GM06990 (cell line): ENCODE measurements around the gene AP2A2.

ENCODE experiments used
- DNase-seq: peaks from one replicate; pipeline ENCODE4 v3.0.0-alpha.2; 2011; ENCODE audit not compliant: insufficient read length; ENCODE audit errors: extremely low read depth
- H3K27me3 ChIP-seq: replicated peaks from 2 replicates; pipeline ENCODE4 v1.6.0; 2011; ENCODE audit warnings: low read length; ENCODE audit not compliant: control insufficient read depth, insufficient read depth
- H3K36me3 ChIP-seq: 2 replicates; pipeline ENCODE4 v1.5.1; 2011; ENCODE audit warnings: low read length; ENCODE audit not compliant: control insufficient read depth, insufficient read depth
- H3K4me3 ChIP-seq: replicated peaks from 2 replicates; pipeline ENCODE4 v1.5.1; 2011; ENCODE audit warnings: low read depth, mild to moderate bottlenecking, control low read depth, low read length
- CTCF ChIP-seq: IDR thresholded peaks from 2 replicates; pipeline ENCODE4 v1.5.1; 2011; ENCODE audit warnings: low read length, control low read depth, mild to moderate bottlenecking, inconsistent platforms; ENCODE audit not compliant: insufficient read depth, poor library complexity, severe bottlenecking

Gene AP2A2

GRCh38 chr11:1000357-1001278 lies 74.9 kb downstream of the AP2A2 start:
- Histone ChIP-seq H3K4me3 (no peak overlapping the region), H3K27me3 (no peaks in the 10 kb centered on the region), H3K36me3 (peaks cover 16% of the 10 kb centered on the region)
- TF ChIP-seq CTCF = no peak
- DNase-seq = no peak

DNA sequence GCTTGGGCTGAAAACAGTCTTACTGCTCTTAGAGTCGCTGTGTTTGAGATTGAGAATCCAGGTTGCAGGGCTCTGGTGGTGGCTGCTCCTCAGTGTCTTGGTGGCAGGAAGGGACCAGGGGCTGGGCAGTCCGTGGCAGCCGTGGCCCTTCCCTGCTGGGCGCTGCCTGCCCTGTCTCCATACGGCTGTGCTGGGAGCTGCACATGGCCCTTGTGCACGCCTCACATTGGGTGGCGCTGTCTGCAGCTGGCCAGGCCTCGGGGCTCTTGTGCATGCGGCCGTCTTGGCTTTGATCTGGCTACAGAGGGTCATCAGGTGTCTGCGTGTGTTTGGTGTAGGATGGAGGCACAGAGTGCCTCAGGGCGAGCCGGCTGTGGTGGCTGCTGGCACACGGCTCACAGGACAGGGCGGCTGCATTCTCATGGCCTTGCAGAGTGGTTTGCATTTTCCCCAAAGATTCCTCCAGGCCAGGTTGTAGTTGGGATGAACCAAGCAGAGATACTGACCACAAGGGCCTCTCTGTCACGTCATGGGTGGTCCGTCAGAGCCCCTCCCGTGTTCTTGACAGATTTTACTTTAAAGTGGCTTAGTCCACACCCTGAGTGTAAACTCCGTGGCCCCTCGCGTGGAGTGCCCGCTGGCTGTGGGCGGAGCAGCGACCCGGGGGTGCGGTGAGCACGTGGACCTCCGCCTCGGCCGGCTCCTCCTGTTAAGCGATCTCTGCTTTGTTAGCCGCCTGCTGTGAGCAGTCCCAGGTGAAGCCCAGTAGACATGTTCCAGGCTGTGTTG lies 76.1 kb downstream of the AP2A2 start:
- Histone ChIP-seq H3K36me3 (peaks cover 14% of the 10 kb centered on the region), H3K4me3 (no peak overlapping the region), H3K27me3 (no peaks in the 10 kb centered on the region)
- TF ChIP-seq CTCF = no peak
- no peak for DNase-seq

DNA sequence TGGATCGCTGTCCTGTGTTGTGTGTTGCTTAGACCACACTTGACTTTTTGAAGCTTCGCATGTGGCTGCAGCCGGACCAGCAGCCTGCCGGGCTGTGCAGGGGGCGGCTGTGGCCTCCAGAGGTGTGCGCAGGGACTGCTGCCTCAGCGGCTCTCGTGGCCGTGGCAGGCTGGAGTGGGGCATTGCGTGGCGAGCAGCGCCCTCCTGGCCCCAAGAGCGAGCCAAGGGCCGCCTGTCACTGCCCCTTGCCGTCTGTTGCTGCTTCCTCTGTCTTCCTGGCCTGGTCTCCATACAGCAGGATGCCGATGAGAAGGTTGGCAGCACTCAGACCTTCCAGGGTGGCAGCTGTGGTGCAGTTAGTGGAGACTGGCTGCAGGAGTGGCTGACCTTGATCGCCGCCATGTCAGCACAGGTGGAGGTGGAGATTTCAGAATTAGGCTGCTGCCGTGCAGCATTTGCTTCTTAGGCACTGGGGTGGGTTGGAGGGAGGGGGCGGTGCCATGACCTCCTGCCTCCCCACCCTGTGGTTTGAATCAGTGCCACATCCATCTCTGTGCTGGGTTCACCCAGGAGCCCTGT lies 76.8 kb downstream of the AP2A2 start:
- peaks cover 14% of the 10 kb centered on the region for H3K36me3 ChIP-seq
- DNase-seq = no peak

DNA sequence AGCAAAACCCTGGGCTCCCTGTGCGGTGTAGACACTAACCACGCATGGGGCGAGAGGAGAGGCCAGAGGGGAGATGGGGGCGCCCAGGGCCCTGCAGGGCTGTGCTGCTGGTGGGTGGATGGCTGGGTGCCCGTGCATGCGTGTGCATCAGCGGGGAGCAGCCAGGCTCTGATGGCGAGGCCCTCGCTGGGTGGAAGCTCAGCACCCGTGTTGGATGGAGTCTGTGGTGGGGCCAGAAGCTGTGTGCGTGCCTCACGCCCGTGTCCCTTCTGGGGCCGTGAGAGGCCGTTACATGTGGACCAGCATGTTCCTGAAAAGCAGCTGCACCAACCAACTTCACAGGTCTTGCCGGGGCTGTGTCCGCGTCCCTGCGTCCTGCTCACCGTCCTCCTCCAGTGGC lies 77.5 kb downstream of the AP2A2 start:
- peaks cover 13% of the 10 kb centered on the region for H3K36me3 ChIP-seq
- H3K4me3 ChIP-seq = no peak overlapping the region

More for the DNA sequence above, 76.8 kb downstream of the AP2A2 start:
- Histone ChIP-seq H3K4me3 (no peak overlapping the region), H3K27me3 (no peaks in the 10 kb centered on the region)
- no peak for TF ChIP-seq CTCF

GRCh38 chr11:1005928-1006327 lies 80.3 kb downstream of the AP2A2 start:
- DNase-seq = no peak
- no peak for TF ChIP-seq CTCF
- Histone ChIP-seq H3K27me3 (no peaks in the 10 kb centered on the region), H3K36me3 (peaks cover 19% of the 10 kb centered on the region), H3K4me3 (no peak overlapping the region)

More for the DNA sequence above, 77.5 kb downstream of the AP2A2 start:
- H3K27me3 ChIP-seq = no peaks in the 10 kb centered on the region
- DNase-seq = no peak
- no peak for TF ChIP-seq CTCF
